Endothelial cell of umbilical vein (primary cell): Measurements from ENCODE around the gene ZPR1. TPM values are rescaled to one million over a fixed set of nuclear protein-coding genes. Genes with fewer than 3 reads are reported as not detected.
"Not testable (repeated sequence)": the region's sequence is repeated elsewhere in the genome, so short reads cannot be mapped to it uniquely, and the experiment has no call there.

Experiments
- BruUV-seq: library from RNA; stranded (reverse); fragments of 400-500 nt; replicated peaks from 2 replicates; lab custom pipeline; 2021; lab: Mats Ljungman, UMichigan
- CTCF ChIA-PET: fragments of 300-600, 350-600 bp; sonication (Branson Sonifier 250); formaldehyde crosslinking; loops from one replicate; lab custom pipeline; 2021; ENCODE audit warnings: antibody characterized with exemption, inconsistent platforms; lab: Charles Lee
- POLR2A ChIA-PET: fragments of 300-600, 350-600 bp; sonication (Branson Sonifier 250); formaldehyde crosslinking; loops from one replicate; lab custom pipeline; 2021; ENCODE audit warnings: antibody characterized with exemption, inconsistent platforms; lab: Charles Lee
- DNase-seq: peaks from one replicate; pipeline ENCODE4 v3.0.0-alpha.2; 2011; ENCODE audit warnings: low read depth, low spot score
- FAIRE-seq: peaks from 2 replicates; lab custom pipeline; 2011; peaks lifted over from hg19 to GRCh38; lab: Jason Lieb, UNC
- H2AFZ ChIP-seq: 2 replicates; pipeline ENCODE4 v1.6.0; 2012; ENCODE audit warnings: low read depth, low read length, control low read depth, inconsistent platforms
- H3K27ac ChIP-seq: 2 replicates; pipeline ENCODE4 v1.5.1; 2011; ENCODE audit warnings: low read depth, mild to moderate bottlenecking, control low read depth, low read length, moderate library complexity; ENCODE audit not compliant: insufficient read depth
- H3K27me3 ChIP-seq, 2 experiments: 2 replicates each; pipeline versions ENCODE4 v1.6.0 to v1.6.1; 2011; ENCODE audit warnings: low read length in 2 of 2, mixed read lengths in 1 of 2; ENCODE audit not compliant: control insufficient read depth in 2 of 2, insufficient read depth in 2 of 2
- H3K36me3 ChIP-seq, 2 experiments: 2 replicates in 1 of 2; 3 replicates in 1 of 2; pipeline ENCODE4 v1.5.1; 2011; ENCODE audit warnings: low read length in 2 of 2, mild to moderate bottlenecking in 1 of 2, moderate library complexity in 1 of 2; ENCODE audit not compliant: control insufficient read depth in 2 of 2, insufficient read depth in 2 of 2; ENCODE audit errors: extremely low read depth in 1 of 2
- H3K4me1 ChIP-seq: 3 replicates; pipeline ENCODE4 v1.5.1; 2011; ENCODE audit warnings: mild to moderate bottlenecking, low read length; ENCODE audit not compliant: control insufficient read depth, insufficient read depth; ENCODE audit errors: extremely low read depth
- H3K4me2 ChIP-seq: 2 replicates; pipeline ENCODE4 v1.6.1; 2011; ENCODE audit warnings: low read length, control low read depth, mixed read lengths; ENCODE audit not compliant: insufficient read depth
- H3K4me3 ChIP-seq, 3 experiments: fragments of 200-600 bp in 1 of 3; sonication (generic), shearing (Covaris generic) in 1 of 3; replicated peaks in 1 of 3; 2 replicates each; pipeline ENCODE4 v1.5.1; 2011 to 2016; ENCODE audit warnings: control low read depth in 3 of 3, low read length in 3 of 3, mild to moderate bottlenecking in 2 of 3, inconsistent platforms in 1 of 3, low read depth in 1 of 3, moderate library complexity in 1 of 3; ENCODE audit not compliant: insufficient read depth in 1 of 3
- H3K79me2 ChIP-seq: 2 replicates; pipeline ENCODE4 v1.6.0; 2012; ENCODE audit warnings: low read length, inconsistent platforms; ENCODE audit not compliant: control insufficient read depth, insufficient read depth
- H3K9ac ChIP-seq: replicated peaks from 2 replicates; pipeline ENCODE3; 2011; ENCODE audit warnings: low read length, control low read depth; ENCODE audit not compliant: insufficient read depth; ENCODE audit errors: extremely low read depth
- H3K9me1 ChIP-seq: replicated peaks from 3 replicates; pipeline ENCODE4 v1.6.0; 2011; ENCODE audit warnings: mild to moderate bottlenecking, low read length; ENCODE audit not compliant: control insufficient read depth, insufficient read depth; ENCODE audit errors: extremely low read depth
- H3K9me3 ChIP-seq: replicated peaks from 2 replicates; pipeline ENCODE4 v1.5.1; 2012; ENCODE audit warnings: low read length, inconsistent platforms; ENCODE audit not compliant: control insufficient read depth, insufficient read depth
- H4K20me1 ChIP-seq: replicated peaks from 2 replicates; pipeline ENCODE3; 2011; ENCODE audit warnings: mild to moderate bottlenecking, low read length; ENCODE audit not compliant: control insufficient read depth, insufficient read depth; ENCODE audit errors: extremely low read depth
- CTCF ChIP-seq, 2 donors: IDR thresholded peaks; 1 replicate in 1 of 2; 2 replicates in 1 of 2; pipeline ENCODE4 v1.5.1; 2011; ENCODE audit warnings: low read length in 2 of 2, mild to moderate bottlenecking in 2 of 2, moderate library complexity in 2 of 2, control low read depth in 1 of 2, inconsistent platforms in 1 of 2, low read depth in 1 of 2; ENCODE audit not compliant: insufficient read depth in 1 of 2; ENCODE audit errors: extremely low read depth in 1 of 2
- EZH2 ChIP-seq: IDR thresholded peaks from 2 replicates; pipeline ENCODE4 v1.6.1; 2012; ENCODE audit warnings: borderline replicate concordance, low read depth, mild to moderate bottlenecking, moderate library complexity, low read length, inconsistent platforms; ENCODE audit not compliant: severe bottlenecking
- FOS ChIP-seq: IDR thresholded peaks from 2 replicates; pipeline ENCODE4 v1.6.1; 2011; ENCODE audit warnings: mild to moderate bottlenecking, low read length, moderate library complexity, borderline replicate concordance; ENCODE audit not compliant: insufficient read depth
- GATA2 ChIP-seq: IDR thresholded peaks from 2 replicates; pipeline ENCODE4 v1.7.0; 2011; ENCODE audit warnings: low read depth, mild to moderate bottlenecking, moderate library complexity, mixed read lengths, low read length; ENCODE audit not compliant: insufficient read length, insufficient read depth
- JUN ChIP-seq: IDR thresholded peaks from 2 replicates; pipeline ENCODE4 v1.6.1; 2011; ENCODE audit warnings: borderline replicate concordance, low read depth; ENCODE audit not compliant: insufficient read length, insufficient read depth
- MYC ChIP-seq: IDR thresholded peaks from one replicate; pipeline ENCODE4 v1.6.1; 2011; ENCODE audit warnings: mild to moderate bottlenecking, low read depth, low read length
- POLR2A ChIP-seq: IDR thresholded peaks from 2 replicates; pipeline ENCODE4 v1.6.1; 2012; ENCODE audit warnings: low read depth, mild to moderate bottlenecking, control low read depth, low read length
- POLR2AphosphoS5 ChIP-seq: IDR thresholded peaks from 2 replicates; pipeline ENCODE4 v1.6.1; 2012; ENCODE audit warnings: low read depth, mild to moderate bottlenecking, control low read depth, low read length, moderate library complexity; ENCODE audit not compliant: insufficient read depth
- dilution Hi-C: fragments of 300-500 bp; cut with MboI; formaldehyde crosslinking; loops from one replicate; pipeline ENCODE4 v1.15.0; 2019; ENCODE audit warnings: low sequenced_read_pairs; ENCODE audit not compliant: extremely low pct_ligation_motif_present
- intact Hi-C: fragments of 100-400 bp; cut with micrococcal nuclease; formaldehyde crosslinking; loops from one replicate; pipeline ENCODE4 v1.10.0; 2022
- polyA plus RNA-seq, 4 experiments: library from polyadenylated mRNA; depleted of rRNA in 3 of 4; stranded (reverse) in 3 of 4; unstranded in 1 of 4; fragments of >200 nt; gene quantifications; 2 replicates each; pipeline versions ENCODE4 v1.2.1 to v1.2.3, GENCODE V29; 2011 to 2012; ENCODE audit warnings: missing spikeins in 1 of 4
- total RNA-seq: library from RNA; stranded (reverse); gene quantifications from 2 replicates; pipeline ENCODE4 v1.2.3, GENCODE V29; 2021
- TF ChIP-seq, protein P1 (sequence below): IDR thresholded peaks from 2 replicates; pipeline ENCODE4 v1.6.1; 2011; ENCODE audit not compliant: insufficient read depth, insufficient read length

Gene ZPR1
- total and polyA plus RNA-seq, 2 donors (not counting 3 experiments of a cell fraction or from before 2014, with no cell fraction given) = 22.6 to 54.5 TPM

GRCh38 chr11:116804001-116804400 is 16.2 kb upstream of the ZPR1 start:
- H3K27ac ChIP-seq = no peak overlapping the region
- BruUV-seq = no TSS peak
- FAIRE-seq (no peak), DNase-seq (no peak)
- dilution Hi-C loops = no loop called here
- no peak overlapping the region for H3K4me2 ChIP-seq
- no peaks in the 10 kb centered on the region for H3K79me2 ChIP-seq
- H3K4me3 ChIP-seq = no peak overlapping the region
- no peak overlapping the region for H3K9ac ChIP-seq
- ChIA-PET CTCF (interaction anchor here (0.9 kb wide), 1 partner anchor 13 kb away, joined by 3 read pairs; the partner anchor contains the start of gene APOA5), POLR2A (no interaction called here)
- peaks cover 5 to 7% of the 10 kb centered on the region in 2 experiments for H3K27me3 ChIP-seq
- H3K9me1 ChIP-seq = no peaks in the 10 kb centered on the region
- H4K20me1 ChIP-seq = no peaks in the 10 kb centered on the region
- H3K36me3 ChIP-seq = no peaks in the 10 kb centered on the region
- H3K4me1 ChIP-seq = no peaks in the 10 kb centered on the region
- no peaks in the 10 kb centered on the region for H3K9me3 ChIP-seq
- no peak overlapping the region for H2AFZ ChIP-seq
- TF ChIP-seq CTCF (IDR thresholded peaks at IDR 0.05; ENCODE audit: extremely low read depth in 1 of 2, insufficient read depth in 1 of 2, low read depth in 1 of 2, low read length in 2 of 2) (no peak), FOS (no peak), EZH2 (no peak), JUN (no peak), GATA2 (no peak), POLR2AphosphoS5 (no peak), MYC (no peak), POLR2A (no peak)
- TF ChIP-seq, protein P1, sequence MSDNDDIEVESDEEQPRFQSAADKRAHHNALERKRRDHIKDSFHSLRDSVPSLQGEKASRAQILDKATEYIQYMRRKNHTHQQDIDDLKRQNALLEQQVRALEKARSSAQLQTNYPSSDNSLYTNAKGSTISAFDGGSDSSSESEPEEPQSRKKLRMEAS = no peak
- intact Hi-C loops = no loop called here

GRCh38 chr11:116801662-116802061 is 13.8 kb upstream of the ZPR1 start:
- dilution Hi-C loops, H3K4me2 ChIP-seq, H3K27ac ChIP-seq, BruUV-seq, H3K4me3 ChIP-seq, POLR2A ChIA-PET, FAIRE-seq, H3K9ac ChIP-seq, H3K9me1 ChIP-seq, H3K27me3 ChIP-seq, H2AFZ ChIP-seq, H3K4me1 ChIP-seq, intact Hi-C loops, H4K20me1 ChIP-seq, H3K36me3 ChIP-seq, H3K9me3 ChIP-seq, DNase-seq, H3K79me2 ChIP-seq: not testable (repeated sequence)
- CTCF ChIA-PET = interaction anchor here (2.9 kb wide), 1 partner anchor 10 kb away, joined by 14 read pairs; the partner anchor contains the start of gene APOA5
